HepG2 (cell line): ENCODE measurements around the gene METAP1D.

Source experiments
- FOXK1 ChIP-seq: sonication (generic); formaldehyde crosslinking; IDR thresholded peaks from 2 replicates; pipeline ENCODE4 v1.4.0; 2020; ENCODE audit warnings: low read depth, missing genetic modification reagents, borderline replicate concordance
- HDAC6 ChIP-seq: fragments of 200-600 bp; sonication (generic); IDR thresholded peaks from 2 replicates; pipeline ENCODE4 v1.7.0; 2017; ENCODE audit warnings: mild to moderate bottlenecking, antibody characterized with exemption, low read length, low read depth
- KLF16 ChIP-seq, 2 experiments: sonication (generic) in 1 of 2; formaldehyde crosslinking in 1 of 2; IDR thresholded peaks; 2 replicates each; pipeline versions ENCODE4 v1.6.1 to v1.8.0; 2016 to 2023; ENCODE audit warnings: missing genetic modification reagents in 2 of 2, missing compliant biosample characterization in 1 of 2
- MED1 ChIP-seq: sonication (generic); formaldehyde crosslinking; IDR thresholded peaks from 2 replicates; pipeline ENCODE4 v1.4.0; 2020; ENCODE audit warnings: missing genetic modification reagents
- MED8 ChIP-seq: sonication (generic); formaldehyde crosslinking; IDR thresholded peaks from 2 replicates; pipeline ENCODE4 v1.8.1; 2023; ENCODE audit warnings: mild to moderate bottlenecking, missing genetic modification reagents; ENCODE audit not compliant: insufficient replicate concordance
- NFIC ChIP-seq: IDR thresholded peaks from 2 replicates; pipeline ENCODE4 v1.6.1; 2012; ENCODE audit warnings: mild to moderate bottlenecking, low read length, inconsistent platforms
- SIN3B ChIP-seq: fragments of 150-350 bp; IDR thresholded peaks from 2 replicates; pipeline ENCODE4 v1.6.1; 2014; ENCODE audit warnings: low read length
- TCF7L2 ChIP-seq: IDR thresholded peaks from 2 replicates; pipeline ENCODE4 v1.6.1; 2011; ENCODE audit warnings: mild to moderate bottlenecking, low read depth, low read length, moderate library complexity
- ZBTB1 ChIP-seq: sonication (generic); formaldehyde crosslinking; IDR thresholded peaks from 2 replicates; pipeline ENCODE4 v1.4.0; 2020; ENCODE audit warnings: missing genetic modification reagents, borderline replicate concordance
- ZNF354B ChIP-seq: sonication (generic); formaldehyde crosslinking; IDR thresholded peaks from 2 replicates; pipeline ENCODE4 v1.8.0; 2022; ENCODE audit warnings: mild to moderate bottlenecking, missing genetic modification reagents
- TF ChIP-seq, protein P1 (sequence below): sonication (generic); formaldehyde crosslinking; conservative IDR thresholded peaks from 2 replicates; pipeline ENCODE4 v1.4.0; 2020; ENCODE audit warnings: missing genetic modification reagents
- TF ChIP-seq, protein P2 (sequence below): sonication (generic); formaldehyde crosslinking; IDR thresholded peaks from 2 replicates; pipeline ENCODE4 v1.4.0; 2020; ENCODE audit warnings: missing genetic modification reagents; ENCODE audit errors: not compliant biosample characterization
- TF ChIP-seq, protein P3 (sequence below): sonication (generic); formaldehyde crosslinking; IDR thresholded peaks from 2 replicates; pipeline ENCODE4 v1.5.1; 2020; ENCODE audit warnings: mild to moderate bottlenecking, missing genetic modification reagents, moderate library complexity

DNA sequence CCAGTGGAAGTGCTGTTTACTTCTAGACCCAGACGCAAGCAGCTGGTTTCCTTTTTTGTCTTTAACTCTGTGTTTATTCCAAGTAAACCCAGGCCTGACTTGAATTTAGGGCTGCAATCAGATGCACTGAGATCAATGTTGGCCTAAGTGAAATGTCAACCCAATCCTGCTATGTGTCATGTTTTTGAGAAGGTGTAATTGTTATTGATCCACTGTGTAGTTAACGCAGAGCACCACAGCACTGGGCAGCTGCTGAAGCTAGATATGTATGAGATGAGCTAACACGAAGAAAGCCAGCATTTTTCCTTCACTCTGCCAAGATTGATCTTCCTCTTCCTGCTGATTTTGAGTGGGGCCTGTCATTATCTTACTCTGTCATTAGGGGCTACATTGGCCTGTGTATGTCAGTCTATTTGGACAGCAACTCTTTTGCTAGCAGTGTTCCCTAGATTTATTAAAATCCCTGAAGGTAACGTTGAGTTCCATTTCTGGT lies 66.7 kb downstream of the METAP1D start:
- TF ChIP-seq, protein P1, sequence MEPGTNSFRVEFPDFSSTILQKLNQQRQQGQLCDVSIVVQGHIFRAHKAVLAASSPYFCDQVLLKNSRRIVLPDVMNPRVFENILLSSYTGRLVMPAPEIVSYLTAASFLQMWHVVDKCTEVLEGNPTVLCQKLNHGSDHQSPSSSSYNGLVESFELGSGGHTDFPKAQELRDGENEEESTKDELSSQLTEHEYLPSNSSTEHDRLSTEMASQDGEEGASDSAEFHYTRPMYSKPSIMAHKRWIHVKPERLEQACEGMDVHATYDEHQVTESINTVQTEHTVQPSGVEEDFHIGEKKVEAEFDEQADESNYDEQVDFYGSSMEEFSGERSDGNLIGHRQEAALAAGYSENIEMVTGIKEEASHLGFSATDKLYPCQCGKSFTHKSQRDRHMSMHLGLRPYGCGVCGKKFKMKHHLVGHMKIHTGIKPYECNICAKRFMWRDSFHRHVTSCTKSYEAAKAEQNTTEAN (CRISPR knock-in tag), result no peak
- TF ChIP-seq TCF7L2 (no peak), ZNF354B (CRISPR knock-in tag) (no peak), SIN3B (no peak), HDAC6 (no peak), NFIC (no peak), ZBTB1 (CRISPR knock-in tag) (no peak), KLF16 (CRISPR knock-in tag; IDR thresholded peaks at IDR 0.05) (no peak), MED1 (CRISPR knock-in tag) (no peak), MED8 (CRISPR knock-in tag) (no peak), FOXK1 (CRISPR knock-in tag) (no peak)
- TF ChIP-seq, protein P2, sequence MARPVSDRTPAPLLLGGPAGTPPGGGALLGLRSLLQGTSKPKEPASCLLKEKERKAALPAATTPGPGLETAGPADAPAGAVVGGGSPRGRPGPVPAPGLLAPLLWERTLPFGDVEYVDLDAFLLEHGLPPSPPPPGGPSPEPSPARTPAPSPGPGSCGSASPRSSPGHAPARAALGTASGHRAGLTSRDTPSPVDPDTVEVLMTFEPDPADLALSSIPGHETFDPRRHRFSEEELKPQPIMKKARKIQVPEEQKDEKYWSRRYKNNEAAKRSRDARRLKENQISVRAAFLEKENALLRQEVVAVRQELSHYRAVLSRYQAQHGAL (CRISPR knock-in tag), result no peak
- TF ChIP-seq, protein P3, sequence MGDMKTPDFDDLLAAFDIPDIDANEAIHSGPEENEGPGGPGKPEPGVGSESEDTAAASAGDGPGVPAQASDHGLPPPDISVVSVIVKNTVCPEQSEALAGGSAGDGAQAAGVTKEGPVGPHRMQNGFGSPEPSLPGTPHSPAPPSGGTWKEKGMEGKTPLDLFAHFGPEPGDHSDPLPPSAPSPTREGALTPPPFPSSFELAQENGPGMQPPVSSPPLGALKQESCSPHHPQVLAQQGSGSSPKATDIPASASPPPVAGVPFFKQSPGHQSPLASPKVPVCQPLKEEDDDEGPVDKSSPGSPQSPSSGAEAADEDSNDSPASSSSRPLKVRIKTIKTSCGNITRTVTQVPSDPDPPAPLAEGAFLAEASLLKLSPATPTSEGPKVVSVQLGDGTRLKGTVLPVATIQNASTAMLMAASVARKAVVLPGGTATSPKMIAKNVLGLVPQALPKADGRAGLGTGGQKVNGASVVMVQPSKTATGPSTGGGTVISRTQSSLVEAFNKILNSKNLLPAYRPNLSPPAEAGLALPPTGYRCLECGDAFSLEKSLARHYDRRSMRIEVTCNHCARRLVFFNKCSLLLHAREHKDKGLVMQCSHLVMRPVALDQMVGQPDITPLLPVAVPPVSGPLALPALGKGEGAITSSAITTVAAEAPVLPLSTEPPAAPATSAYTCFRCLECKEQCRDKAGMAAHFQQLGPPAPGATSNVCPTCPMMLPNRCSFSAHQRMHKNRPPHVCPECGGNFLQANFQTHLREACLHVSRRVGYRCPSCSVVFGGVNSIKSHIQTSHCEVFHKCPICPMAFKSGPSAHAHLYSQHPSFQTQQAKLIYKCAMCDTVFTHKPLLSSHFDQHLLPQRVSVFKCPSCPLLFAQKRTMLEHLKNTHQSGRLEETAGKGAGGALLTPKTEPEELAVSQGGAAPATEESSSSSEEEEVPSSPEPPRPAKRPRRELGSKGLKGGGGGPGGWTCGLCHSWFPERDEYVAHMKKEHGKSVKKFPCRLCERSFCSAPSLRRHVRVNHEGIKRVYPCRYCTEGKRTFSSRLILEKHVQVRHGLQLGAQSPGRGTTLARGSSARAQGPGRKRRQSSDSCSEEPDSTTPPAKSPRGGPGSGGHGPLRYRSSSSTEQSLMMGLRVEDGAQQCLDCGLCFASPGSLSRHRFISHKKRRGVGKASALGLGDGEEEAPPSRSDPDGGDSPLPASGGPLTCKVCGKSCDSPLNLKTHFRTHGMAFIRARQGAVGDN (CRISPR knock-in tag), result no peak
